SHP77 treated with DMSO at 0.1 percent for 48 hours (cell line): ENCODE data around the gene ZNF14.
A peak's percentile ranks its signal among the peaks of the same experiment; 100 is the strongest.
"Not testable (repeated sequence)": the region's sequence is repeated elsewhere in the genome, so short reads cannot be mapped to it uniquely, and the experiment has no call there.

Experiments
- DNase-seq: peaks from one replicate; lab custom pipeline; 2025; lab: John Stamatoyannopoulos, UW

ZNF14 gene

DNA sequence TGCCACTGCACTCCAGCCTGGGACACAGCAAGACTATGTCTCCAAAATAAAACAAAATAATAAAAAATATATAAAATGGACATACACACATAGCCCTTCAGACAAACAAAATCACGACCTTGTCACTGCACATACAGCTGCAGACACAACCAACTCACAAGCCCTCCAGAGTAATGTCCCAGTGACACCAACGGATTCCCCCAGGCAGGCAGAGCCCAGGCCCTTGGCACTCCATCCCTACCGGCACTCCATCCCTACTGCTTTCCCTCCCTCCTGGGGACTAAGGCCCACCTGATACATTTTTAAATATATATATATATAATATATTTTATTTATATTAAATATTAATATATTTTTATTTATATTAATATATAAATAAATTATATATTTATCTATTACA, 45.8 kb downstream of the ZNF14 start:
- no peak for DNase-seq

DNA sequence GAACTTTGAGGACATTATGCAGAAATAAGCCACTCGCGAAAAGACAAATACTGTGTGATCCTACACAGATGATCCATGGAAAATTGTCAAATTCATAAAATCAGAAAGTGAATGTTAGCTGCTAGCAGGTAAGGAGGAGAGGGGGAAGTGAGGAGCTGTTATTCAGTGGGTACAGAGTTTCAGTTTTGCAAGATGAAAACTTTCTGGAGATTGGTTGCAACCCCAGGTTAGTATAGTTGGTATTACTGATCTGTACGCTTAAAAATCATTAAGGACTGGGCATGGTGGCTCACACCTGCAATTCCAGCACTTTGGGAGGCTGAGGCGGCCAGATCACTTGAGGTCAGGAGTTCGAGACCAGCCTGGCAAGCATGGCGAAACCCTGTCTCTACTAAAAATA, 46.3 kb downstream of the ZNF14 start:
- no peak for DNase-seq

- DNase-seq = not testable (repeated sequence)
Measured at GRCh38 chr19:19686119-19686518, 46.8 kb downstream of the ZNF14 start.

DNA sequence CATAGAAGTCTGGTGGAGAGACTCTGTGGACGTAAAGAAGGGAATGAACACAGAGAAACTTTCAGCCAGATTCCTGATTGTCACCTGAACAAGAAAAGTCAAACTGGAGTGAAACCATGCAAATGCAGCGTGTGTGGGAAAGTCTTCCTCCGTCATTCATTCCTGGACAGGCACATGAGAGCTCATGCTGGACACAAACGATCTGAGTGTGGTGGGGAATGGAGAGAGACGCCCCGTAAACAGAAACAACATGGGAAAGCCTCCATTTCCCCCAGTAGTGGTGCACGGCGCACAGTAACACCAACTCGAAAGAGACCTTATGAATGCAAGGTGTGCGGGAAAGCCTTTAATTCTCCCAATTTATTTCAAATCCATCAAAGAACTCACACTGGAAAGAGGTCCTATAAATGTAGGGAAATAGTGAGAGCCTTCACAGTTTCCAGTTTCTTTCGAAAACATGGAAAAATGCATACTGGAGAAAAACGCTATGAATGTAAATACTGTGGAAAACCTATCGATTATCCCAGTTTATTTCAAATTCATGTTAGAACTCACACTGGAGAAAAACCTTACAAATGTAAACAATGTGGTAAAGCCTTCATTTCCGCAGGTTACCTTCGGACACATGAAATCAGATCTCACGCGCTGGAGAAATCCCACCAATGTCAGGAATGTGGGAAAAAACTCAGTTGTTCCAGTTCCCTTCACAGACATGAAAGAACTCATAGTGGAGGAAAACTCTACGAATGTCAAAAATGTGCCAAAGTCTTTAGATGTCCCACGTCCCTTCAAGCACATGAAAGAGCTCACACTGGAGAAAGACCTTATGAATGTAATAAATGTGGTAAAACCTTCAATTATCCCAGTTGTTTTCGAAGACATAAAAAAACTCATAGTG, 53.5 kb downstream of the ZNF14 start:
- no peak for DNase-seq

GRCh38 chr19:19677579-19677978, 55.3 kb downstream of the ZNF14 start:
- no peak for DNase-seq

GRCh38 chr19:19674315-19674714, 58.6 kb downstream of the ZNF14 start:
- DNase-seq = no peak

DNA sequence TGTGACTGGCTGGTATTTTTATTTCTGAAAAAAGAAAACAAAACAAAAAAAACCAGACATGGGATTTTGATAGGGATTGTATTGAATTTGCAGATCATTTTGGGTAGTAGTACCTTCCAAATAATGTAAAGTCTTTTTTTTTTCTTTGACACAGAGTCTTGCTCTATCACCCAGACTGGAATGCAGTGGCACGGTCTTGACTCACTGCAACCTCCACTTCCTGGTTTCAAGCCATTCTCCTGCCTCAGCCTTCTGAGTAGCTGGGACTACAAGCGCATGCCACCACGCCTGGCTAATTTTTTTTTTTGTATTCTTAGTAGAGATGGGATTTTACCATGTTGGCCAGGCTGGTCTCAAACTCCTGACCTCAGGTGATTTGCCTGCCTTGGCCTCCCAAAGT, 60.1 kb downstream of the ZNF14 start:
- DNase-seq = no peak

- DNase-seq = no peak
Measured at GRCh38 chr19:19670070-19670551, 62.8 kb downstream of the ZNF14 start.

DNA sequence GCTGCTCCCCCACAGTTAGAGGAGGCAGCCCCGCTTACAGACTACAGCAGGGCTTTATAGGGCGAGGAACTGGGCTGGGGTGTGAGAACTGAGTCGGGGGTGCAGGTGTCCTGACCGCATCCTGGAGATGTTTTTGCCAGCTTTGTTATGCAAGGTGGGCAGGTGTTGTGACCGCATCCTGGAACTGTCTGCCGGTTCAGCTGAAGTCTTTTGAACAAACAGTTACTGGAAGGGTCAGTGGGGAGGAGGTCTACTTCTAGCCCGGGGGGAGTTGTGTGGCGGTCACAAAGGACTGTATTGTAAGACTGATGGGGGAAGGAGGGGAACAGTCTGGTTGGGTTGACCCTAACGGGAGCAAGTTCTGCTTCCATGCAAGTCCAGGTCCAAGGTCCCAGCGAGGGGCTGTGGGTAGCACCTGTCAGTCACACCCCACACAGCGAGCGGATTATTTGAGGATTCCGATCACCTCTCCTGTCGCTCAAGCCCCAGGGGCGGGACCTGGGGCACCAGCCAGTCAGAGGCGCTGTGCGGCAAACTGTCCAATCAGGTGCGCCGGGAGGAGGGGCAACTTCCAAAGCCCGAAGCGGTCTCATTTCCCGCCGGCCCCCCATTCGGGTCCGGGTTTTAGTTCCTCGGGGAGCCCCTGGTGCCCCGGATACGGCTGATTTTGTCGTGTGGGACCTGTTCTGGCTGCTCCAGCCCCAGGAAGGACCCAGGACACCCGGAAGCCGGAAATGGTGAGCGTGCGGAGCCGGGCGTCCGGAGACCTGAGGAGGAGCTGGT, 64.5 kb downstream of the ZNF14 start, which contains the start of gene ZNF101:
Gene ZNF101, plus strand, starts transcription at position 610 of the 783 bp plus-strand sequence. Its CDS starts 125 bp downstream, at position 735.
- DNase-seq = peak; percentile 86

- not testable (repeated sequence) for DNase-seq
Measured at GRCh38 chr19:19665420-19665948, 67.4 kb downstream of the ZNF14 start.

DNA sequence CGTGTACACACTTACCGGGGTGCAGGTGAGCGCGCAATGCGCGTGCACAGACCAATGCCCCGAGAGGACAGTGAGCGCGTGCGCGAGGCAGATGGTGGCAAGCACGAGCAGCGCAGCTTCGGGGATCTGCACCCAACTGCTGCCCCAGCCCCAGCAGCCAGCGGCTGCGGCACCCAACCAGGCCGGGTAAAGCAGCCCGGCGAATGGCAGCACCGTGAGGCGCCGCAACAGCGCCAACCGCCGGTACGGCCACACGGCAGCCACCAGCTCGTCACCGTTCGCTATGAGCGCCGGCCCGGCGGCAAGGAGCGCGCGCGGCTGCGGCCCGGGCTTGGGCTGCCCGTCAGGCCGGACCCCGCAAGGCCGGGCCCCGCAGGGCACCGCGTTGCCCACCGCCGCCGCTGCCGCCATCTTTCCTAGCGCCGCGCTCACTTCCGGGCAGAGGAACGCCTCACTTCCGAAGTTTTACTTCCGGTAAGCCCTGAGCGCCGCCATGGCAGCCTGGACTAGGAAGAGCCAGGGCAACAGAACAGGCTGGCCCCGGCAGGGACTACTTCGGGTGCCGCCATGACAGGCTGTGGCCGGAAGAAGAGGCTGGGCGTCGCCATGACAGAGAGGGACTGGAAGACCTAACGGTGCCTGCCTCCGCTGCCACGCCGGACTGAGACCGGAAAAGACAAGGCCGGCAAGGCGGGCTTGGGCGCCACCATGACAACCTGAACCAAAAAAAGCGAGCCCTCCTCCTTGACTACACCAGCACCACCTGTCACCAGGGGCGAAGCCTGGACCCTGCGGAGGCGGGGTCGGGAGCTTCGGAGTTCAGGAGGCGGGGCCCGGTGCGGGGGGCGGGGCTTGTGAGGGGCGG, 69.4 kb downstream of the ZNF14 start, which contains the start of gene ATP13A1:
Gene ATP13A1, minus strand, starts transcription at position 421 of the 865 bp plus-strand sequence. Its CDS starts 10 bp downstream, at position 411.
- DNase-seq = peak; percentile 87

DNA sequence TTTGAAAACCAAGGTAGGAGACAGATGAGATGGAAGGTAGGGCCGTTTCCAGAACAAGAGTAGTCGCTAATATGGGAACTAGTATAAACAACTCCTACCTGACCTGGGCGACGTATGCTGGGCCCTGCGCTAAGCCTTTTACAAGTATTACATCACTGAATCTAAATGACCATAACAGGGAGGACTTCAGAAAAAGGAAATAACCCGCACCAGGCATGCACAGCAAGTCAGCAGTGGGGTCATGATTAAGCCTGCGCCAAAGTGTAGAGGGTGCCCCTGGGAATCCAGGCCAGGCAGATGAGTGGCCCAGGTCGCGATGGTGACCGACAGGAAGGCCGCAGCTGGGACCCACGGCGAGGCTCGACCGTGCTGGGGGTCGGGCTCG, 70.0 kb downstream of the ZNF14 start:
- no peak for DNase-seq

GRCh38 chr19:19662344-19662743, 70.6 kb downstream of the ZNF14 start:
- DNase-seq = no peak

- DNase-seq = no peak
Measured at GRCh38 chr19:19661675-19662251, 71.1 kb downstream of the ZNF14 start.

GRCh38 chr19:19661141-19661674, 71.7 kb downstream of the ZNF14 start:
- DNase-seq = no peak
